Mucosa of gallbladder (tissue), 1 donor: ENCODE results near the gene ZNF3. TPM values are rescaled to one million over a fixed set of nuclear protein-coding genes. Genes with fewer than 3 reads are reported as not detected.
A peak's percentile ranks its signal among the peaks of the same experiment; 100 is the strongest.

Source experiments
- DNase-seq: peaks from one replicate; pipeline ENCODE4 v3.0.0-alpha.2; 2020; ENCODE audit warnings: low spot score
- total RNA-seq: library from RNA; stranded (reverse); gene quantifications from one replicate; pipeline ENCODE4 v1.2.1, GENCODE V29; 2021
- donor health status: DM: no; HTN: no; CAD: no.

The ZNF3 gene
- total RNA-seq, 1 donor from 2014 or later = 30.4 TPM

GRCh38 chr7:100053215-100053614 is 28.3 kb downstream of the ZNF3 start:
- peak; percentile 54 for DNase-seq

- no peak for DNase-seq
Measured at GRCh38 chr7:100051611-100052010, 29.9 kb downstream of the ZNF3 start.

- peak; percentile 82 for DNase-seq
Measured at GRCh38 chr7:100049441-100050291, 31.9 kb downstream of the ZNF3 start, which contains the start of gene ZSCAN21. TSS of gene ZSCAN21 (plus strand) at chr7:100049774. CDS start at chr7:100057007, 7,233 bp downstream.

GRCh38 chr7:100048680-100049079 is 32.8 kb downstream of the ZNF3 start:
- no peak for DNase-seq

GRCh38 chr7:100044718-100045117 is 36.8 kb downstream of the ZNF3 start:
- peak; percentile 41 for DNase-seq

- no peak for DNase-seq
Measured at GRCh38 chr7:100040575-100040974, 40.9 kb downstream of the ZNF3 start.

- DNase-seq = no peak
Measured at GRCh38 chr7:100038326-100038725, 43.2 kb downstream of the ZNF3 start.

GRCh38 chr7:100035876-100036275 is 45.6 kb downstream of the ZNF3 start:
- no peak for DNase-seq

GRCh38 chr7:100034871-100035510 is 46.5 kb downstream of the ZNF3 start:
- DNase-seq = no peak

- DNase-seq = no peak
Measured at GRCh38 chr7:100033526-100033925, 48.0 kb downstream of the ZNF3 start.

GRCh38 chr7:100029596-100029995 is 51.9 kb downstream of the ZNF3 start:
- no peak for DNase-seq

GRCh38 chr7:100027197-100027596 is 54.3 kb downstream of the ZNF3 start:
- no peak for DNase-seq

GRCh38 chr7:100024020-100024619 is 57.4 kb downstream of the ZNF3 start:
- DNase-seq = no peak

GRCh38 chr7:100023526-100023925 is 58.0 kb downstream of the ZNF3 start:
- DNase-seq = no peak

- peak; percentile 53 for DNase-seq
Measured at GRCh38 chr7:100022621-100023020, 58.9 kb downstream of the ZNF3 start.

GRCh38 chr7:100021297-100021696 is 60.2 kb downstream of the ZNF3 start:
- no peak for DNase-seq

Other genes starting within 250 kb of the ZNF3 start
- gene OR2AE1, start 204.7 kb downstream of the ZNF3 start, total RNA-seq = not detected
- gene TRIM4, start 162.2 kb downstream of the ZNF3 start, total RNA-seq = 33.1 TPM
- 0.26 TPM for gene GJC3, start 152.1 kb downstream of the ZNF3 start, total RNA-seq
- gene AZGP1, start 105.7 kb downstream of the ZNF3 start, total RNA-seq = 104 TPM
- 173 TPM for gene ZKSCAN1, start 66.1 kb downstream of the ZNF3 start, total RNA-seq
- 12.7 TPM for gene ZSCAN21, start 31.9 kb downstream of the ZNF3 start, total RNA-seq
- 113 TPM for gene COPS6, start 7.2 kb upstream of the ZNF3 start, total RNA-seq
- 58.2 TPM for gene MCM7, start 19.7 kb upstream of the ZNF3 start, total RNA-seq
- 34.1 TPM for gene AP4M1, start 19.9 kb upstream of the ZNF3 start, total RNA-seq
- gene TAF6, start 37.6 kb upstream of the ZNF3 start, total RNA-seq = 65.3 TPM
- 34.0 TPM for gene CNPY4, start 37.9 kb upstream of the ZNF3 start, total RNA-seq
- 4.3 TPM for gene MBLAC1, start 45.2 kb upstream of the ZNF3 start, total RNA-seq
- 154 TPM for gene LAMTOR4, start 67.2 kb upstream of the ZNF3 start, total RNA-seq
- 37.1 TPM for gene TRAPPC14, start 77.0 kb upstream of the ZNF3 start, total RNA-seq
- 11.2 TPM for gene GAL3ST4, start 86.9 kb upstream of the ZNF3 start, total RNA-seq
- gene GPC2, start 95.7 kb upstream of the ZNF3 start, total RNA-seq = 5.6 TPM
- gene STAG3, start 96.2 kb upstream of the ZNF3 start, total RNA-seq = 3.6 TPM
- 3.1 TPM for gene PVRIG, start 138.2 kb upstream of the ZNF3 start, total RNA-seq
- gene SPDYE3, start 226.0 kb upstream of the ZNF3 start, total RNA-seq = not detected